HEK293 (cell line): ENCODE measurements around the gene FHL1.

Experiments used
- FEZF1 ChIP-seq: fragments of 450-650 bp; formaldehyde crosslinking; IDR thresholded peaks from 2 replicates; pipeline ENCODE4 v1.5.1; 2016; ENCODE audit warnings: missing biosample characterization, missing genetic modification characterization
- KLF16 ChIP-seq: fragments of 450-650 bp; formaldehyde crosslinking; IDR thresholded peaks from 2 replicates; pipeline ENCODE4 v1.5.1; 2017; ENCODE audit warnings: missing biosample characterization, missing genetic modification characterization
- KLF7 ChIP-seq: fragments of 450-650 bp; formaldehyde crosslinking; IDR thresholded peaks from 2 replicates; pipeline ENCODE4 v1.5.1; 2016; ENCODE audit warnings: missing biosample characterization, missing genetic modification characterization, borderline replicate concordance
- KLF9 ChIP-seq: fragments of 450-650 bp; formaldehyde crosslinking; IDR thresholded peaks from 2 replicates; pipeline ENCODE4 v1.5.1; 2016; ENCODE audit warnings: missing biosample characterization, missing genetic modification characterization, low read depth
- ZNF10 ChIP-seq: fragments of 450-650 bp; formaldehyde crosslinking; IDR thresholded peaks from 2 replicates; pipeline ENCODE4 v1.5.1; 2017; ENCODE audit warnings: missing biosample characterization, missing genetic modification characterization
- ZNF335 ChIP-seq: fragments of 450-650 bp; formaldehyde crosslinking; conservative IDR thresholded peaks from 2 replicates; pipeline ENCODE4 v1.5.1; 2016; ENCODE audit warnings: missing biosample characterization, missing genetic modification characterization
- ZNF423 ChIP-seq: fragments of 450-650 bp; formaldehyde crosslinking; IDR thresholded peaks from 2 replicates; pipeline ENCODE4 v1.5.1; 2016; ENCODE audit warnings: missing biosample characterization, missing genetic modification characterization
- ZNF701 ChIP-seq: fragments of 450-650 bp; formaldehyde crosslinking; IDR thresholded peaks from 2 replicates; pipeline ENCODE4 v1.5.1; 2016; ENCODE audit warnings: missing biosample characterization, missing genetic modification characterization
- ZNF830 ChIP-seq: fragments of 450-650 bp; IDR thresholded peaks from 2 replicates; pipeline ENCODE4 v1.5.0; 2018; ENCODE audit warnings: missing biosample characterization, missing genetic modification characterization, low read depth, mild to moderate bottlenecking, moderate library complexity
- TF ChIP-seq, protein P1 (sequence below): fragments of 450-650 bp; formaldehyde crosslinking; IDR thresholded peaks from 2 replicates; pipeline ENCODE4 v1.5.1; 2016; ENCODE audit warnings: missing biosample characterization, missing genetic modification characterization

DNA sequence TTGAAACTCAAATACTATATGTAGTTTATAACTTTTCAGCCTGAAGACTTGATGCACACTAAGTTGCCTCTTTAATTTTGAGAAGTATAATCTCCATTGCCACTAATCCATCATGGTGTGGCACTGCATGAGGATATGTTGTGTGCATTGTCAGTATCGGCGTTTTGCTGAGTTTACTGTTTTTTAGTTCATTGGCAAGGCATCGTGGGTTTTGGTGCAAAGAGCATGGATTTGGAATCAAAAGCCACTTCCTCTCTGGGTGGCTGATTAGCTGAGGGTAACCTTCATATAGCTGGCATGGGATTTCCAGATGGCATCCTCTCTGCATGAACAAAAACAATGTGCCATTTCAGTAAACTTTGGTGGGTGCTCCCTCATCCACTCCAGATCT is 38.7 kb downstream of the FHL1 start:
- TF ChIP-seq KLF9 (tag by site-specific recombination) (no peak), ZNF701 (no peak), ZNF423 (tag by site-specific recombination) (no peak), FEZF1 (tag by site-specific recombination) (no peak), KLF16 (tag by site-specific recombination) (no peak), ZNF830 (no peak), ZNF10 (tag by site-specific recombination) (no peak), KLF7 (no peak), ZNF335 (no peak)
- TF ChIP-seq, protein P1, sequence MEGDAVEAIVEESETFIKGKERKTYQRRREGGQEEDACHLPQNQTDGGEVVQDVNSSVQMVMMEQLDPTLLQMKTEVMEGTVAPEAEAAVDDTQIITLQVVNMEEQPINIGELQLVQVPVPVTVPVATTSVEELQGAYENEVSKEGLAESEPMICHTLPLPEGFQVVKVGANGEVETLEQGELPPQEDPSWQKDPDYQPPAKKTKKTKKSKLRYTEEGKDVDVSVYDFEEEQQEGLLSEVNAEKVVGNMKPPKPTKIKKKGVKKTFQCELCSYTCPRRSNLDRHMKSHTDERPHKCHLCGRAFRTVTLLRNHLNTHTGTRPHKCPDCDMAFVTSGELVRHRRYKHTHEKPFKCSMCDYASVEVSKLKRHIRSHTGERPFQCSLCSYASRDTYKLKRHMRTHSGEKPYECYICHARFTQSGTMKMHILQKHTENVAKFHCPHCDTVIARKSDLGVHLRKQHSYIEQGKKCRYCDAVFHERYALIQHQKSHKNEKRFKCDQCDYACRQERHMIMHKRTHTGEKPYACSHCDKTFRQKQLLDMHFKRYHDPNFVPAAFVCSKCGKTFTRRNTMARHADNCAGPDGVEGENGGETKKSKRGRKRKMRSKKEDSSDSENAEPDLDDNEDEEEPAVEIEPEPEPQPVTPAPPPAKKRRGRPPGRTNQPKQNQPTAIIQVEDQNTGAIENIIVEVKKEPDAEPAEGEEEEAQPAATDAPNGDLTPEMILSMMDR (tag by site-specific recombination), result no peak
